ENCODE measurements around the gene TTC12.

GRCh38 chr11:113267493-113267892 lies 46.9 kb upstream of the TTC12 start:
- no peak for TF ChIP-seq CTCF (IDR thresholded peaks at IDR 0.05)
- no peak for TF ChIP-seq POLR2A (IDR thresholded peaks at IDR 0.05)

Measured in esophagus squamous epithelium (tissue), 4 donors.